Spleen (tissue), 11 donors: ENCODE results near the gene TMEM232. TPM values are rescaled to one million over a fixed set of nuclear protein-coding genes. Genes with fewer than 3 reads are reported as not detected.
A peak's percentile ranks its signal among the peaks of the same experiment; 100 is the strongest.
"Not testable (repeated sequence)": the region's sequence is repeated elsewhere in the genome, so short reads cannot be mapped to it uniquely, and the experiment has no call there.

Experiments used
- DNase-seq: peaks from one replicate; pipeline ENCODE4 v3.0.0-alpha.2; 2020
- H3K27ac ChIP-seq, 8 donors: fragments of 200-600 bp; sonication (generic) in 7 of 8; 1 replicate in 4 of 8; 2 replicates in 4 of 8; pipeline versions ENCODE4 v1.5.0 to v1.8.0; 2016 to 2021; ENCODE audit warnings: inconsistent platforms in 4 of 8, mild to moderate bottlenecking in 4 of 8, moderate library complexity in 1 of 8
- H3K27me3 ChIP-seq, 7 donors: fragments of 200-600 bp; sonication (generic) in 6 of 7; replicated peaks in 1 of 7; 1 replicate in 4 of 7; 2 replicates in 3 of 7; pipeline versions ENCODE4 v1.5.0 to v1.8.0; 2016 to 2021; ENCODE audit warnings: inconsistent platforms in 3 of 7, mild to moderate bottlenecking in 1 of 7
- H3K36me3 ChIP-seq, 6 donors: fragments of 200-600 bp; sonication (generic) in 5 of 6; 1 replicate in 4 of 6; 2 replicates in 2 of 6; pipeline versions ENCODE4 v1.5.0 to v1.8.0; 2016 to 2021; ENCODE audit warnings: inconsistent platforms in 2 of 6
- H3K4me1 ChIP-seq, 6 donors: fragments of 200-600 bp; sonication (generic) in 5 of 6; 1 replicate in 3 of 6; 2 replicates in 3 of 6; pipeline versions ENCODE4 v1.5.0 to v1.8.0; 2016 to 2021; ENCODE audit warnings: inconsistent platforms in 3 of 6
- H3K4me3 ChIP-seq, 8 donors: fragments of 200-600 bp; sonication (generic) in 7 of 8; 1 replicate in 4 of 8; 2 replicates in 4 of 8; pipeline versions ENCODE4 v1.5.0 to v1.8.0; 2016 to 2021; ENCODE audit warnings: inconsistent platforms in 4 of 8, mild to moderate bottlenecking in 4 of 8, moderate library complexity in 2 of 8
- H3K9me3 ChIP-seq, 8 donors: fragments of 200-600 bp; sonication (generic) in 7 of 8; 1 replicate in 4 of 8; 2 replicates in 4 of 8; pipeline versions ENCODE4 v1.5.0 to v1.8.0; 2016 to 2021; ENCODE audit warnings: inconsistent platforms in 4 of 8
- POLR2A ChIP-seq, 3 donors: fragments of 450-650 bp; IDR thresholded peaks; one replicate each; pipeline ENCODE4 v1.5.1; 2017; ENCODE audit warnings: antibody characterized with exemption in 3 of 3, mild to moderate bottlenecking in 1 of 3
- POLR2AphosphoS5 ChIP-seq, 3 donors: sonication (generic); formaldehyde crosslinking; IDR thresholded peaks; one replicate each; pipeline ENCODE4 v1.5.1; 2017; ENCODE audit warnings: antibody characterized with exemption in 3 of 3
- WGBS, 5 donors: extraction: QIAGEN DNeasy Blood & Tissue Kit in 3 of 5; methylation state at CpG; one replicate each; pipeline versions ENCODE4 v1.1.5 to v1.1.7; 2013 to 2018; 5-methylcytosine and 5-hydroxymethylcytosine counted together
- intact Hi-C: fragments of 100-400 bp; cut with DNase I; formaldehyde crosslinking; loops from one replicate; pipeline ENCODE4 v1.15.0; 2023; ENCODE audit warnings: low total_unique reads
- polyA plus RNA-seq, 3 donors: library from polyadenylated mRNA; stranded (reverse); fragments of 200-250 nt; gene quantifications; one replicate each; pipeline ENCODE4 v1.2.1, GENCODE V29; 2013
- total RNA-seq, 7 donors: library from RNA; depleted of rRNA in 3 of 7; stranded (reverse); fragments of >200 nt in 3 of 7; fragmentation: NEBNext Ultra II Directional in 4 of 7; extraction: Animal tissue kit (Norgen Biotek cat#: 25700) in 4 of 7; gene quantifications; one replicate each; pipeline versions ENCODE4 v1.1.0 to v1.2.1, GENCODE V29; 2016 to 2021
- TF ChIP-seq, protein P1 (sequence below), 11 experiments: fragments of 200-600 bp in 7 of 11; fragments of 450-650 bp in 4 of 11; sonication (generic) in 4 of 11; IDR thresholded peaks in 8 of 11; conservative IDR thresholded peaks in 3 of 11; 1 replicate in 7 of 11; 2 replicates in 4 of 11; pipeline versions ENCODE4 v1.4.0 to v1.8.0; 2016 to 2021; ENCODE audit warnings: antibody characterized with exemption in 11 of 11, inconsistent platforms in 4 of 11, mild to moderate bottlenecking in 1 of 11
- donor health status: healthy with polysubstance abuse.
- donor health status: DM: no; HTN: no; CAD: no; lungs with moderate emphysema.
- donor health status: DM: no; HTN: no; CAD: no.
- donor health status: Bipolar disorder and iron deficiency.
- donor health status: healthy.
- donor health status: DM: no; HTN: no; CAD: no.
- donor health status: DM: yes; HTN: yes; CAD: no.

The TMEM232 gene
- total and polyA plus RNA-seq, 10 donors = 0.11 to 4.3 (median 2.6) TPM

DNA sequence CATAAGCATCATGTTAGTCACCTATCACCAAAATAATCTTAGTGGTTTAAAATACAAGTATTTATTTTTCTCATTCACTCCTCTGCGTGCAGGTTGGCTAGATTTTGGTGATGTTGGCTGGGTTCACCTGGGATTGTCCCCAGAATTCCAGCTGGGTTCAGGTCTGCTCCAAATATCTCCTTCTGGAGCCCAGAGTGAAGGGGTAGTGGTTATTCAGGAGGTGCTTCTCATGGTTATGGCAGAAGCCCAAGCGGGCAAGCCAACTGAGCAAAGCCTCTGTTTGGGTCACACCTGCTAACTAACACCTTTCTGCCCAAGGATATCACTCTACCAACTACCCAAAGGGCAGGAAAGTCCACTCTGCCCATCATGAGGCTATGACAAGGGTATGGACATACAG lies 7.6 kb upstream of the TMEM232 start:
- no peak for DNase-seq
- Histone ChIP-seq H3K4me1 (peaks cover 4 to 18% (median 5%) of the 10 kb centered on the region in 6 donors), H3K27me3 (peaks cover 0 to 5% (median 0%) of the 10 kb centered on the region in 7 donors), H3K4me3 (no peak overlapping the region), H3K9me3 (no peaks in the 10 kb centered on the region), H3K36me3 (no peaks in the 10 kb centered on the region), H3K27ac (no peak overlapping the region)
- TF ChIP-seq, protein P1, sequence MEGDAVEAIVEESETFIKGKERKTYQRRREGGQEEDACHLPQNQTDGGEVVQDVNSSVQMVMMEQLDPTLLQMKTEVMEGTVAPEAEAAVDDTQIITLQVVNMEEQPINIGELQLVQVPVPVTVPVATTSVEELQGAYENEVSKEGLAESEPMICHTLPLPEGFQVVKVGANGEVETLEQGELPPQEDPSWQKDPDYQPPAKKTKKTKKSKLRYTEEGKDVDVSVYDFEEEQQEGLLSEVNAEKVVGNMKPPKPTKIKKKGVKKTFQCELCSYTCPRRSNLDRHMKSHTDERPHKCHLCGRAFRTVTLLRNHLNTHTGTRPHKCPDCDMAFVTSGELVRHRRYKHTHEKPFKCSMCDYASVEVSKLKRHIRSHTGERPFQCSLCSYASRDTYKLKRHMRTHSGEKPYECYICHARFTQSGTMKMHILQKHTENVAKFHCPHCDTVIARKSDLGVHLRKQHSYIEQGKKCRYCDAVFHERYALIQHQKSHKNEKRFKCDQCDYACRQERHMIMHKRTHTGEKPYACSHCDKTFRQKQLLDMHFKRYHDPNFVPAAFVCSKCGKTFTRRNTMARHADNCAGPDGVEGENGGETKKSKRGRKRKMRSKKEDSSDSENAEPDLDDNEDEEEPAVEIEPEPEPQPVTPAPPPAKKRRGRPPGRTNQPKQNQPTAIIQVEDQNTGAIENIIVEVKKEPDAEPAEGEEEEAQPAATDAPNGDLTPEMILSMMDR (IDR thresholded peaks at IDR 0.05 in 8 of 11, conservative IDR thresholded peaks at IDR 0.05 in 3 of 11) = no peak
- no peak for TF ChIP-seq POLR2AphosphoS5 (IDR thresholded peaks at IDR 0.05)
- TF ChIP-seq POLR2A (IDR thresholded peaks at IDR 0.05) = no peak
- 90 to 96% (median 93%) methylated on average over 2 of the region's 2 CpGs for WGBS, 5 donors
- intact Hi-C loops = no loop called here

DNA sequence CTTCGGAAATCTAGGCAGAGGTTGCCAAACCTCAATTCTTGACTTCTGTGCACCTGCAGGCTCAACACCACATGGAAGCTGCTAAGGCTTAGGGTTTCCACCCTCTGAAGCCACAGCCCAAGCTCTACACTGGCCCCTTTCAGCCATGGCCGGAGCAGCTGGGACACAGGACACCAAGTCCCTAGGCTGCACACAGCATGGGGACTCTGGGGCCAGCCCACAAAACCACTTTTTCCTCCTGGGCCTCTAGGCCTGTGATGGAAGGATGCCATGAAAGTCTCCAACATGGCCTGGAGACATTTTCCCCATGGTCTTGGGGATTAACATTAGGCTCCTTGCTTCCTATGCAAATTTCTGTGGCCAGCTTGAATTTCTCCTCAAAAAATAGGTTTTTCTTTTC lies 5.0 kb upstream of the TMEM232 start:
- DNase-seq, H3K4me1 ChIP-seq, H3K36me3 ChIP-seq, H3K4me3 ChIP-seq, H3K9me3 ChIP-seq, intact Hi-C loops, H3K27ac ChIP-seq, H3K27me3 ChIP-seq: not testable (repeated sequence)
- WGBS, 5 donors = 93 to 100% (median 93%) methylated on average over 2 of the region's 2 CpGs

DNA sequence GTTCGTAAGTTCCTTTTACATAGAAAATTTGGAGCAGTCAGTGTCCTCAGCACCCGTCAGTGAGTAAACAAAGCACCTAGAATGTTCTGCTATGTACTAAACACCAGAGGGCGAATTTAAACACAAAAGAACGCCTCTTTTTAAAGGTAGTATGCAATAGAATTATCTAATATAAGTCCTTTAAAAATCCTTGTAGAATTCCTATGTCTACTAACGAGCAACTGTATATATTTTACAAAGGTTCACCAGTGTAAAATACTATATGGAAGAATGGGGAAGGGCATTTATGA lies 499 bp upstream of the TMEM232 start:
- intact Hi-C loops = no loop called here
- H3K9me3 ChIP-seq = no peaks in the 10 kb centered on the region
- H3K4me3 ChIP-seq = peak overlapping the region; percentile 22 to 62 (median 41)
- WGBS, 5 donors = 39 to 70% (median 50%) methylated on average over 5 of the region's 5 CpGs
- TF ChIP-seq, protein P1 (IDR thresholded peaks at IDR 0.05 in 8 of 11, conservative IDR thresholded peaks at IDR 0.05 in 3 of 11) = peak in 1 of 11 experiments; percentile 11
- no peak for TF ChIP-seq POLR2A (IDR thresholded peaks at IDR 0.05)
- H3K27ac ChIP-seq = no peak overlapping the region
- H3K36me3 ChIP-seq = no peaks in the 10 kb centered on the region
- no peak for DNase-seq
- no peaks in the 10 kb centered on the region for H3K27me3 ChIP-seq
- H3K4me1 ChIP-seq = peaks cover 0 to 8% (median 0%) of the 10 kb centered on the region in 6 donors

DNA sequence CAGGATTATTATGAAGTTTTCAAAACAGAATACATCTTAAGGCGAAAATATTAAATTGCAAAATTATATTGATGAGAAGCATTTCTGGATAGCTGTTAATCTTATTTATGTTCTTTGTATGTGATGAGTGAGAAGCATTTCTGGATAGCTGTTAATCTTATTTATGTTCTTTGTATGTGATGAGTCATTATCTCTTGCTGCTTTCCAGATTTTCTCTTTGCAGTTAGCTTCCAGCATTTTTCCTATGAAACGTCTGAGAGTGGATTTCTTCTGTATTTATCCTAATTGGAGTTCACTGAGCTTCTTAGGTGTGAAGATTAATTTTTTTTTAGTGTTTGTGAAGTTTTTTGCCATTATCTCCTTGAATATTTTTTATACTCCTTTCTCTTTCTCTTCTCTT lies 8.2 kb downstream of the TMEM232 start:
- TF ChIP-seq POLR2A (IDR thresholded peaks at IDR 0.05) (no peak), POLR2AphosphoS5 (IDR thresholded peaks at IDR 0.05) (no peak)
- TF ChIP-seq, protein P1 (IDR thresholded peaks at IDR 0.05 in 8 of 11, conservative IDR thresholded peaks at IDR 0.05 in 3 of 11) = no peak
- no peaks in the 10 kb centered on the region for H3K36me3 ChIP-seq
- no peak for DNase-seq
- no peaks in the 10 kb centered on the region for H3K9me3 ChIP-seq
- H3K27me3 ChIP-seq = peaks cover 0 to 3% (median 0%) of the 10 kb centered on the region in 7 donors
- intact Hi-C loops = no loop called here
- H3K4me3 ChIP-seq = no peak overlapping the region
- no peak overlapping the region for H3K27ac ChIP-seq
- no peaks in the 10 kb centered on the region for H3K4me1 ChIP-seq
- WGBS, 5 donors = 68 to 86% (median 72%) methylated on average over 2 of the region's 2 CpGs
